ENCODE measurements around the gene ST6GAL1. TPM values are rescaled to one million over a fixed set of nuclear protein-coding genes. Genes with fewer than 3 reads are reported as not detected.

Gene ST6GAL1
- total RNA-seq, 1 donor from 2014 or later, result 84.3 TPM

DNA sequence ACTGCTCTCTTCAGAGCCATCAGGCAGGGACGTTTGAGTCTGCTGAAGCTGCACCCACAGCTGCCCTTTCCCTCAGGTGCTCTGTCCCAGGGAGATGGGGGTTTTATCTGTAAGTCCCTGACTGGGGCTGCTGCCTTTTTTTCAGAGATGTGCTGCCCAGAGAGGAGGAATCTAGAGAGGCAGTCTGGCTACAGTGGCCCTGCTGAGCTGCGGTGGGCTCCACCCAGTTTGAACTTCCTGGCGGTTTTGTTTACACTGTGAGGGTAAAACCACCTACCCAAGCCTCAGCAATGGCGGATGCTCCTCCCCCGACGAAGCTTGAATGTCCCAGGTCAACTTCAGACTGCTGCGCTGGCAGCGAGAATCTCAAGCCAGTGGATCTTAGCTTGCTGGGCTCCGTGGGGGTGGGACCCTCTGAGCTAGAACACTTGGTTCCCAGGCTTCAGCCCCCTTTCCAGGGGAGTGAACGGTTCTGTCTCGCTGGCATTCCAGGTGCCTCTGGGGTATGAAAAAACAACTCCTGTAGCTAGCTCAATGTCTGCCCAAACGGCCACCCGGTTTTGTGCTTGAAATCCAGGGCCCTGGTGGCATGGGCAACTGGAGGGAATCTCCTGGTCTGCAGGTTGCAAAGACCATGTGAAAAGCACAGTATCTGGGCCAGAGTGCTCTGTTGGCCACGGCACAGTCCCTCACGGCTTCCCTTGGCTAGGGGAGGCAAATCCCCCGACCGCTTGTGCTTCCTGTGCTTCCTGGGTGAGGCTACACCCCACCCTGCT, 21.1 kb upstream of the ST6GAL1 start:
- Histone ChIP-seq H3K27me3 (ENCODE audit: low read depth) (no peaks in the 10 kb centered on the region), H3K36me3 (no peaks in the 10 kb centered on the region), H3K27ac (replicated peaks) (no peak overlapping the region), H3K9me3 (replicated peaks) (peaks cover 11% of the 10 kb centered on the region), H3K4me3 (no peak overlapping the region), H3K4me1 (peaks cover 5% of the 10 kb centered on the region)
- intact Hi-C loops (cut with micrococcal nuclease), result no loop called here
- DNase-seq, result no peak
- TF ChIP-seq, protein P1, sequence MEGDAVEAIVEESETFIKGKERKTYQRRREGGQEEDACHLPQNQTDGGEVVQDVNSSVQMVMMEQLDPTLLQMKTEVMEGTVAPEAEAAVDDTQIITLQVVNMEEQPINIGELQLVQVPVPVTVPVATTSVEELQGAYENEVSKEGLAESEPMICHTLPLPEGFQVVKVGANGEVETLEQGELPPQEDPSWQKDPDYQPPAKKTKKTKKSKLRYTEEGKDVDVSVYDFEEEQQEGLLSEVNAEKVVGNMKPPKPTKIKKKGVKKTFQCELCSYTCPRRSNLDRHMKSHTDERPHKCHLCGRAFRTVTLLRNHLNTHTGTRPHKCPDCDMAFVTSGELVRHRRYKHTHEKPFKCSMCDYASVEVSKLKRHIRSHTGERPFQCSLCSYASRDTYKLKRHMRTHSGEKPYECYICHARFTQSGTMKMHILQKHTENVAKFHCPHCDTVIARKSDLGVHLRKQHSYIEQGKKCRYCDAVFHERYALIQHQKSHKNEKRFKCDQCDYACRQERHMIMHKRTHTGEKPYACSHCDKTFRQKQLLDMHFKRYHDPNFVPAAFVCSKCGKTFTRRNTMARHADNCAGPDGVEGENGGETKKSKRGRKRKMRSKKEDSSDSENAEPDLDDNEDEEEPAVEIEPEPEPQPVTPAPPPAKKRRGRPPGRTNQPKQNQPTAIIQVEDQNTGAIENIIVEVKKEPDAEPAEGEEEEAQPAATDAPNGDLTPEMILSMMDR (IDR thresholded peaks at IDR 0.05; ENCODE audit: borderline replicate concordance), result no peak

DNA sequence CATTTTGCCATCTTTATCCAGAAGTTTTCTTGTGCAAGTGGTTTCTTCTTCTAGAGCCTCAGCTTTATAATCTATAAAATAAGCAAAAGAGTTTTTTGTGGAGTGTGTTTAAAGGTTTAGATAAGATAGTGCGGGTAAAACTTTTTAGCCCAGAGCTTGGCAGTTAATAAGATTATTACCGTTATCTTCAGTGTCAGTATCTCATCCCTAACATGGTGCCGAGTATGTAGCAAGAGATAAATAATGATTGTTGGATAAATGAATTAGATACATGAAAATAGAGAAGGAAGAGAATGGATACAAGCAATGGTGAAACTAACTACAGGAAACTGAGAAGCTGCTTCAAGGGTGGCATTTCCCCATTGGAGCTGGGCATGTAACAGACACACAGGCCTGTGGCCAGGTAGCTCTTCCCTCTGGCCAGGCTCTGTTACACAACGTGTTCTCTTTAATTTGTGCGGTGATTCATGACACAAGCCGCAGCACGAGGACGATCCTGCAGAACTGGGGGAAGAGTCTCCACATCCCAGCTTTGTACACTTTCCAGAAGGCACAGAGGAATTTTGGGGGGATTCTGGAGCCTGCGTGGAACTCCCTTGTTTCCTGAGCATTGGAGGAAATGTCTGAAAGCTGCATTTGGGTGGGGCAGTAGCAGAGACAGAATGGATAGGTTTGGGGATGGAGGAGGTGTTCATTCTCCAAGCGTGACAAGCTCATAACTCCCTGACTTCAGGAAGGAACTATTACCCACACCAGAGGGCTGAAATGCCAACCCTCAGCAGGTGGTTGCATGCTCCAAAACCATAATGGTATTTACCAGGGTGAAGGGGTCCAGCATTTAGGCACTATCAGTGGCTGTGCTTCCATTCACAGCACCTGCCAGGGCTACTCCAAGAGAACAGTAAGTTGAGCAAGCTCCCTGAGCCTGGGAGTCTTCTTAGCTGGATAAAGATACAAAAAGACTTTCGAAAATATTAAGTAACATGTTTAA, 14.2 kb upstream of the ST6GAL1 start:
- intact Hi-C loops (cut with micrococcal nuclease), result no loop called here
- no peak for DNase-seq
- TF ChIP-seq, protein P1 (IDR thresholded peaks at IDR 0.05; ENCODE audit: borderline replicate concordance), result no peak
- no peaks in the 10 kb centered on the region for H3K36me3 ChIP-seq
- H3K4me3 ChIP-seq, result no peak overlapping the region
- no peaks in the 10 kb centered on the region for H3K27me3 ChIP-seq (ENCODE audit: low read depth)
- H3K27ac ChIP-seq (replicated peaks), result no peak overlapping the region
- no peaks in the 10 kb centered on the region for H3K4me1 ChIP-seq
- no peaks in the 10 kb centered on the region for H3K9me3 ChIP-seq (replicated peaks)

DNA sequence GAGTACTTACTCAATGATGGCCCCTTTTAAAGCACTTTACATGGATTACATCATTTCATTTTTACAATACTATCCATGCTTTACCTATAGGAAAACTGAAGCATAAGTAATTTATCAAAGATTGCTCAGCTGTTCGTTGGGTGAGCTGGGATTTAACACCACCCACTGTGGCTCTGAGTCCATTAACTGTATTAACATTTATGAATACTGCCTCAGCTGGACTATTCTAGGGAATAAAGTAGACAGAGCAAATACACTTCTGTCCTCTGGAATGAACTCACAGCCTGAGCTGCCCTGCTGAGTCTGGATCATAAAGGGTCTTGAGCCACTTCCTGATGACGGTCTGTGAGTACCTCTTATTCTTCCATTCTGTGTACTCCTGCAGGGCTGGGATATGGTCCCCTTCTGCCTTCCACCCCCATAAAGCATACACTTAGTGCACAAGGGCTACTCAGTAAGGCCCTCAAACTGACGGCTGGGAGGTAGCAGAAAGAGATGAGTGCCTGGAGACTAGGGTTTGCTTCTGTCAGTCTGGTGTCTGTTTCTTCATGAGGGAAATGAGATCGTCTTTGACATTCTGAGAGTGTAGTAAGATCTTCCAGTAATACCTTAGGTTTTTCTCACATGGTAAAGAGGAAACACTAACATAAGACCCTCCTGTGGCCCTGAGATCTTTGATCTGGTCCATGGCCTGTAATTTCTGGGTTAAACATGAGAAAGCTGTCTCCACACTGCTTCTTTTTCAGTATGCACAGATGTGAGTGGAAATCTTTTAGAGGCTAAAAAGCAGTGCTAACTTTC, 12.6 kb upstream of the ST6GAL1 start:
- H3K27me3 ChIP-seq (ENCODE audit: low read depth), result no peaks in the 10 kb centered on the region
- intact Hi-C loops (cut with micrococcal nuclease), result no loop called here

DNA sequence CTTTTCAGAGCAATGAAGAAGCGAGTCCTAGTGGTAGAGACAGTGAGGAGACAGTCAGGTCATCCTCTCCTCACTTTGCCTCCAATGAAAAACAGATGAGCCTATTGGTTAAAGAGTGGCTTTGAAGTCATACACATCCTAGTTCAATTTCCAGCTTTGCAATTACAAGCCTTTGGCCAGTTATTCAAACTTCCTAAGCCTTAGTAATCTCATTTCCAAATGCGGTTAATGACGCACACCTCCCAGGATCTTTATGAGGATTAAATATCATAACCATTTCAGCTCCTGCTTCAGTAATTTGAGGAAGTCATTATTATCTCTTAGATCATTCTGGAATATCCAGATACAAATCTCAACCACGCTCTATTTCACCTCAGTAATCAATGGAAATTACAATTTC, 10.0 kb upstream of the ST6GAL1 start:
- no peak for DNase-seq
- TF ChIP-seq, protein P1 (IDR thresholded peaks at IDR 0.05; ENCODE audit: borderline replicate concordance), result no peak
- intact Hi-C loops (cut with micrococcal nuclease), result loop anchor here (10.0 kb wide), 1 partner anchor 66 kb away; no protein-coding TSS in a partner anchor

More for the DNA sequence above, 12.6 kb upstream of the ST6GAL1 start:
- Histone ChIP-seq H3K36me3 (no peaks in the 10 kb centered on the region), H3K4me3 (no peak overlapping the region), H3K9me3 (replicated peaks) (no peaks in the 10 kb centered on the region), H3K4me1 (no peaks in the 10 kb centered on the region), H3K27ac (replicated peaks) (no peak overlapping the region)
- no peak for DNase-seq
- TF ChIP-seq, protein P1 (IDR thresholded peaks at IDR 0.05; ENCODE audit: borderline replicate concordance), result no peak

DNA sequence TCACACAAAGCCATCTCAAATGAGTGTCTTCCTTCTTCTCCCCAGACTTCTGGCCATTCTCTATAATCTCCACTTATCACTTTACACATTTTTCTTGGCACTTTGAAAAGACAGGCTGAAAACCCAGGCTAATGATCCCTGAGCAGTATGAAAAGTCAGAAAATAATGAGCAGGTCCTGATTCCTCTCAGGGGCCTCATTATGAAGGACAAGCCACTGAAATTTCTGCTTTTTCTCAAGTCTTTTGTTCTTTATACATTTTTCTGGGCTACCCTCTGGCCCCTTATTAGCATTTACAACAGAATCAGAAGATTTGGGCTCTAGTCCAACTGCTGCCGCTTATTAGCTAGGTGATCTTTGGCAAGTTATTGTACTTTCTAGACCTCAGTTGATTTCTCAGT, 9.5 kb upstream of the ST6GAL1 start:
- Histone ChIP-seq H3K4me1 (no peaks in the 10 kb centered on the region), H3K27me3 (ENCODE audit: low read depth) (no peaks in the 10 kb centered on the region), H3K4me3 (no peak overlapping the region), H3K36me3 (no peaks in the 10 kb centered on the region), H3K9me3 (replicated peaks) (no peaks in the 10 kb centered on the region), H3K27ac (replicated peaks) (no peak overlapping the region)
- no peak for DNase-seq
- TF ChIP-seq, protein P1 (IDR thresholded peaks at IDR 0.05; ENCODE audit: borderline replicate concordance), result no peak
- intact Hi-C loops (cut with micrococcal nuclease), result loop anchor here (10.0 kb wide), 1 partner anchor 66 kb away; no protein-coding TSS in a partner anchor

More for the DNA sequence above, 10.0 kb upstream of the ST6GAL1 start:
- Histone ChIP-seq H3K9me3 (replicated peaks) (no peaks in the 10 kb centered on the region), H3K4me3 (no peak overlapping the region), H3K27ac (replicated peaks) (no peak overlapping the region), H3K27me3 (ENCODE audit: low read depth) (no peaks in the 10 kb centered on the region), H3K36me3 (no peaks in the 10 kb centered on the region), H3K4me1 (no peaks in the 10 kb centered on the region)
